ACC112 (cell line): Measurements from ENCODE around the gene CNRIP1.
A peak's percentile ranks its signal among the peaks of the same experiment; 100 is the strongest.

ENCODE experiments used
- H2AFZ ChIP-seq: fragments of 200-600 bp; sonication (generic); one replicate; pipeline ENCODE4 v1.6.0; 2017; ENCODE audit warnings: antibody characterized with exemption, low read length; ENCODE audit not compliant: unreplicated experiment
- H3K27ac ChIP-seq: fragments of 200-600 bp; sonication (generic); 2 replicates; pipeline ENCODE4 v1.5.1; 2014; ENCODE audit warnings: low read depth, mild to moderate bottlenecking, antibody characterized with exemption, low read length, moderate library complexity
- H3K27me3 ChIP-seq: fragments of 200-600 bp; sonication (generic); 2 replicates; pipeline ENCODE4 v1.6.1; 2014; ENCODE audit warnings: mild to moderate bottlenecking, antibody characterized with exemption, low read length, moderate library complexity, mixed read lengths; ENCODE audit not compliant: insufficient read depth
- H3K36me3 ChIP-seq: fragments of 200-600 bp; sonication (generic); 2 replicates; pipeline ENCODE4 v1.6.1; 2016; ENCODE audit warnings: mild to moderate bottlenecking, antibody characterized with exemption, low read length, moderate library complexity, mixed read lengths; ENCODE audit not compliant: insufficient read depth
- H3K4me1 ChIP-seq: fragments of 200-600 bp; sonication (generic); one replicate; pipeline ENCODE4 v1.6.1; 2016; ENCODE audit warnings: low read length, mixed read lengths; ENCODE audit not compliant: insufficient read depth, unreplicated experiment, control insufficient read depth
- H3K4me3 ChIP-seq: fragments of 200-600 bp; sonication (generic); 2 replicates; pipeline ENCODE4 v1.5.1; 2014; ENCODE audit warnings: mild to moderate bottlenecking, low read depth, low read length
- H3K79me2 ChIP-seq: fragments of 200-600 bp; sonication (generic); one replicate; pipeline ENCODE4 v1.6.0; 2016; ENCODE audit warnings: low read length; ENCODE audit not compliant: control insufficient read depth, unreplicated experiment, insufficient read depth

The CNRIP1 gene

DNA sequence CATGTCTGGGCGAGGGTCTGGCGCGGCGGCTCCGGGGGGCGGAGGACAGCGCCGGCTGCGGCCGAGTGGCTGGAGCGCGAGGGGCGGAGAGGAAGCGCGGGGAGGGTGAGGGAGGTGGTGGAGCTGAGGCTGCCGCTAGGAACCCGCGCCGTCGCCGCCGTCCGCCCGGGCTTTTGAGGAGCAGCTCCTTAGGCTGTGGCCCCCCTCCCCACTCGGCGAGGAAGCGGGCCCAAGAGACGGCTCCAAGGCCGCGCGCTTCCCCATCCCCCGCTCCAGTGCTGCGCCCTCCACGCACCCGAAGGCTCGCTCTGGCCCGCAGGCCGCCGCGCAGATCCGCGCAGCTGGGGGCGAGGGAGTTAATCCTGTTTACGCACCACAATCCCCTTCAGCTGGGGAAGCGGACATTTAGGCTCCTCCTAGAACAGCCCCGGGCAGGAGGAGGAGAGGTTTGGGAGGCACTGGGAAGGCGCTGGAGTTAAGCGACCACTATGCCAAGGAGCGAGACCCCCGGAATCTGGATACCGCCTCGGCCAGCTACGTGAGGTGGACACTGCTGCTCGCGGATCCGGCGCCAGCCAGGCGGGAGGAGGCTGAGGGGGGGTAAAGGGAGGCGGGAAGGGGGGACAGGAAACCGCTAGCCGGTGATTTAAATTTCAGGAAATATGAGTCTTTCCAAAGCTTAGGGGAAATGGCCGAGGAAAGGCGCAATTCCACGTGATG, at the start of gene CNRIP1:
TSS of gene CNRIP1 (minus strand) at position 552 of the 720 bp plus-strand sequence. CDS start at position 3, 549 bp downstream.
- Histone ChIP-seq H3K79me2 (peaks cover 42% of the 10 kb centered on the region), H2AFZ (peak within 1 kb of the TSS; percentile 90), H3K27ac (peak within 1 kb of the TSS; percentile 70)

DNA sequence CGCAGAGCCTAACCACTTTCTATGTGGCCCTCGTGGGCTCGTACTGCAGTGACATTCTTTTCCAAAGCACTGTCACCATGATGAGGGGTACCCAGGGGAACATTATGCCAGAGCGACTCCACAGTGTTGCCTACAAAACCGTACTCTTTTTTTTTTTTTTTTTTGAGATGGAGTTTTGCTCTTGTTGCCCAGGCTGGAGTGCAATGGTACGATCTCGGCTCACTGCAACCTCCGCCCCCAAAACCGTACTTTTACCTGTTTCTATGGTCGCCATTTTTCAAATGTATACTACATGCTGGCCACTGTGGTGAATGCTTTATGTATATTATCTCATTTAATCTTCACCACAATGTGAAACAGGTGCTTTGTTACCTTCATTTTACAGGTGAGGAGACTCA, 49.6 kb upstream of the CNRIP1 start:
- H2AFZ ChIP-seq = no peak overlapping the region
- H3K27me3 ChIP-seq = no peaks in the 10 kb centered on the region
- no peaks in the 10 kb centered on the region for H3K4me1 ChIP-seq
- H3K4me3 ChIP-seq = no peak overlapping the region
- H3K27ac ChIP-seq = no peak overlapping the region
- H3K36me3 ChIP-seq = no peaks in the 10 kb centered on the region
- H3K79me2 ChIP-seq = no peaks in the 10 kb centered on the region

More for the DNA sequence above, at the start of gene CNRIP1:
- Histone ChIP-seq H3K4me1 (peaks cover 12% of the 10 kb centered on the region), H3K27me3 (no peaks in the 10 kb centered on the region), H3K36me3 (peaks cover 22% of the 10 kb centered on the region), H3K4me3 (peak within 1 kb of the TSS; percentile 99)

DNA sequence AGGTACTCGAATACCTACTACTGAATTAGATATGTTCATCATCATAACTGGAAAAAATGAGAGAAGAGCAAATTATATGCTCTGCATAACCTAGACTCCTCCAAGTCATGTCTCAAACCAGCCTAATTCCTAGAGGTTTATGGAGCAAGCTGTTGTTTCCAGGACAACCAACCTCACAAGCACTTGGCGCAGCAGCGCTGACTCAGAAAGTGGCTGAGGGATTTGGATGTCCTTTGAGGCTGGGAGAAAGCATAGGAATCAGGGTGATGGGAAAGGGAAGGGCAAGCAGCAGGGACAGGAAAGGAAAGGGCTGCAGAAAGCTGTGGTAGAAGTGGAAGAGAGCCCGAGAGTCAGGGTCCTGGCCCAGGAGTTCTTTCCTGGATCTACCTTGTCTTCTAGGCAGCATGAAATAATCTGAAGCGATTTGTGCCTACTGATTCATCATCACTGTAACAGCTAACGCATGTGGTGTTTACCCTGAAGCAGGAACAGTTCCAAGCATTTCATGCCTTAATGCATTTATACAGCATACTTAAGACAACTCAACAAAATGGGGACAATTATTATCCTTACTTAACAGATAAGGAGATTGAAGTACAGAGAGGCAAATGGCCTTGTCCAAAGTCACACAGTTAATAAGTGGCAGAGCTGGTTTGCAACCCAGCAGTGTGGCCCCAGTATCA, 49.0 kb upstream of the CNRIP1 start:
- no peaks in the 10 kb centered on the region for H3K79me2 ChIP-seq
- H3K4me3 ChIP-seq = no peak overlapping the region
- no peaks in the 10 kb centered on the region for H3K4me1 ChIP-seq
- no peaks in the 10 kb centered on the region for H3K36me3 ChIP-seq
- H3K27ac ChIP-seq = no peak overlapping the region
- H3K27me3 ChIP-seq = no peaks in the 10 kb centered on the region
- no peak overlapping the region for H2AFZ ChIP-seq

GRCh38 chr2:68367953-68368653, 48.4 kb upstream of the CNRIP1 start:
- no peak overlapping the region for H2AFZ ChIP-seq
- no peak overlapping the region for H3K4me3 ChIP-seq
- no peaks in the 10 kb centered on the region for H3K36me3 ChIP-seq
- no peaks in the 10 kb centered on the region for H3K79me2 ChIP-seq
- no peak overlapping the region for H3K27ac ChIP-seq
- no peaks in the 10 kb centered on the region for H3K4me1 ChIP-seq
- H3K27me3 ChIP-seq = no peaks in the 10 kb centered on the region

- no peaks in the 10 kb centered on the region for H3K79me2 ChIP-seq
- H3K27ac ChIP-seq = no peak overlapping the region
- H3K4me3 ChIP-seq = no peak overlapping the region
- no peaks in the 10 kb centered on the region for H3K4me1 ChIP-seq
- no peaks in the 10 kb centered on the region for H3K27me3 ChIP-seq
- no peak overlapping the region for H2AFZ ChIP-seq
- no peaks in the 10 kb centered on the region for H3K36me3 ChIP-seq
Measured at GRCh38 chr2:68366083-68366560, 46.4 kb upstream of the CNRIP1 start.

DNA sequence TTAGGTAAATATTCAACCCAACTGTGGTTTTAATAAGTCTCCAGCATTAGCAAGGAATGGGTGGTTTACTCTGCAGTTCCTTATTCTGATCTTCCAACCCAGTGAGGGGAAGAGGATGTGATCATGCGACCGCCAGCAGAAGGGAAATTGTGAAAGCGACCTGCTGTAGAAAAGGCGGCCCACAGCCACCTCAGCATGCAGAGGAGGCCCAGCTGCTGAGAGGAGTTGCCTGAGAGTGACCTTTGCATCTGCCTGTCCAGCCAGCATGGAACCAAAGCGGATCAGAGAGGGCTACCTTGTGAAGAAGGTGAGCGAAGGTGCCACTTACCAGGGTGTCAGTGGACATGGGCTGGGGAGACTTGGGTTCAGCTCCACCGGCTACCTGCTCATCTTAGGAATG, 45.3 kb upstream of the CNRIP1 start, which contains the start of gene PLEK:
TSS of gene PLEK (plus strand) at position 196 of the 400 bp plus-strand sequence. CDS start at position 266, 70 bp downstream.
- no peaks in the 10 kb centered on the region for H3K36me3 ChIP-seq
- H3K27ac ChIP-seq = no peak within 1 kb of the TSS
- H3K79me2 ChIP-seq = no peaks in the 10 kb centered on the region

GRCh38 chr2:68363721-68364120, 44.0 kb upstream of the CNRIP1 start:
- Histone ChIP-seq H3K4me3 (no peak overlapping the region), H2AFZ (no peak overlapping the region), H3K36me3 (no peaks in the 10 kb centered on the region), H3K4me1 (no peaks in the 10 kb centered on the region), H3K79me2 (no peaks in the 10 kb centered on the region), H3K27me3 (no peaks in the 10 kb centered on the region), H3K27ac (no peak overlapping the region)

More for the DNA sequence above, 45.3 kb upstream of the CNRIP1 start, which contains the start of gene PLEK:
- H2AFZ ChIP-seq = no peak within 1 kb of the TSS
- H3K4me3 ChIP-seq = no peak within 1 kb of the TSS
- H3K4me1 ChIP-seq = no peaks in the 10 kb centered on the region
- no peaks in the 10 kb centered on the region for H3K27me3 ChIP-seq

DNA sequence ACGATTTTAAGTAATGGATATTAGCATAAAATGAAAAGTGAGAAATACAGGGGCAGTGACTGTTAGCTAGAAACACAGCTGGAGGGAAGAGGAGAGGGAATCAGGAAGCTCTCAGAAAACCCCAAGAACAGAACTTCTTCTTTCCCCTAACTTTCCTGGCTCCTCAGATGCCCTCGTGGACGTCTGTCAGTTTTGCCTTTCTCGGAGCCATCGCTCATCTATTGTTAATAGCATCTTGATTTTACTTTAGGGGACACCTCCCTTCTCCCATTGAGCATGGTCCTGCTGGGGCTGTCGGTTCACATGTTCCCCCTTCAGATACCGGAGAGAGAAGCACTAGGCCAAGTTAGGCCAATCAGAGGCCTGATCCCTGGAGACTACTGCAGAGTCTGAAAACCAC, 43.0 kb upstream of the CNRIP1 start:
- Histone ChIP-seq H3K4me1 (no peaks in the 10 kb centered on the region), H3K27me3 (no peaks in the 10 kb centered on the region), H3K79me2 (no peaks in the 10 kb centered on the region), H3K36me3 (no peaks in the 10 kb centered on the region), H3K27ac (no peak overlapping the region), H2AFZ (peak overlapping the region; percentile 21), H3K4me3 (no peak overlapping the region)

DNA sequence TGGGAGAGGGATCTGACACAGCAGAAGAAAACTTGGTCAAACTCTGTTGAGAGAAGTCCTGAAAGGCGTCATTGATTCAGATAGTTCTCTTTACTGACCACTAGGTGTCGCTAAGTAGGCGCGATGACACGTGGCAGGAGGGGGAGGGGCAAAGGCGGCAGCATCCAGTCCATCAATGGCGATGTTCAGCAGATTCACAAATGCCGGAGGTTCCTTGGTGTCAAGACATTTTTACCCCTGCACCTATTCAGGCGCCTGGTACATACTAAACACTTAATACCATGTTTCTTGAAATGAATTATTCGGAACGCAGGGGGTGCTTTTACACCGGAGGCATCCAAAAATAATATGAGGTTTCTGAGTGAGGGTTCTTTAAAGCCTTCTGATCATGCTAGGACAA, 42.3 kb upstream of the CNRIP1 start:
- Histone ChIP-seq H3K79me2 (no peaks in the 10 kb centered on the region), H3K27ac (no peak overlapping the region), H3K4me1 (no peaks in the 10 kb centered on the region), H3K27me3 (no peaks in the 10 kb centered on the region), H3K4me3 (no peak overlapping the region), H3K36me3 (no peaks in the 10 kb centered on the region), H2AFZ (peak overlapping the region; percentile 21)

- Histone ChIP-seq H3K36me3 (no peaks in the 10 kb centered on the region), H3K4me1 (no peaks in the 10 kb centered on the region), H3K79me2 (no peaks in the 10 kb centered on the region), H3K27me3 (no peaks in the 10 kb centered on the region), H2AFZ (no peak overlapping the region), H3K4me3 (no peak overlapping the region), H3K27ac (no peak overlapping the region)
Measured at GRCh38 chr2:68359889-68360288, 40.1 kb upstream of the CNRIP1 start.
